Islet of Langerhans (tissue), 1 donor: Measurements from ENCODE around the gene PTGER2.

Experiments used
- FAIRE-seq: peaks from one replicate; lab custom pipeline; 2011; peaks lifted over from hg19 to GRCh38; lab: Jason Lieb, UNC

Gene PTGER2

GRCh38 chr14:52313903-52314594, at the start of gene PTGER2:
PTGER2 (plus strand) TSS chr14:52314312; CDS start chr14:52314549, 237 bp downstream.
- no peak for FAIRE-seq

GRCh38 chr14:52265253-52265652, 48.9 kb upstream of the PTGER2 start:
- no peak for FAIRE-seq

DNA sequence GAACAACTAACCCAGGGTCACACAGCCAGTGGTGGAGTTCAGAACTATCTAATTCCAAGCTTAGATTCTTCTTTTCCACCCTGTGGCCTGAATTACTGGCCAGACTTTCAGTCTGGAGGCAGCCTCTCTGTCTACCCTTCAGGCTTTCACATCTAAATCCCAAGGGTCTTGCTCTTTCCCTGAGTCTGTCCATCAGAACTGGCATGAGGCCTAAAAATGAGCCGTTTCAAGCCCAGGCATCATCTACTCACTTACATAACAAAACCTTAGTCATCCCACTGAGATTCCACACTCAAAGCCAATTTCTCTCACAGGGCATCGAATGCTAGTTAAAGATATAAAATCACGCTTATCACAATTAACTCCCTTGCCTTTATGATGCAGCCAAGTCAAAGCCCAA, 47.9 kb upstream of the PTGER2 start:
- no peak for FAIRE-seq

GRCh38 chr14:52266782-52267181, 47.3 kb upstream of the PTGER2 start:
- FAIRE-seq: no peak

- FAIRE-seq: no peak
These were observed 46.4 kb upstream of the PTGER2 start, which contains the start of gene PTGDR for GRCh38 chr14:52267501-52268278. PTGDR (plus strand) TSS chr14:52267698; CDS start chr14:52267815, 117 bp downstream.

GRCh38 chr14:52268279-52269061, 45.6 kb upstream of the PTGER2 start:
- FAIRE-seq: no peak

- FAIRE-seq: no peak
These were observed 45.0 kb upstream of the PTGER2 start for GRCh38 chr14:52269100-52269499.

DNA sequence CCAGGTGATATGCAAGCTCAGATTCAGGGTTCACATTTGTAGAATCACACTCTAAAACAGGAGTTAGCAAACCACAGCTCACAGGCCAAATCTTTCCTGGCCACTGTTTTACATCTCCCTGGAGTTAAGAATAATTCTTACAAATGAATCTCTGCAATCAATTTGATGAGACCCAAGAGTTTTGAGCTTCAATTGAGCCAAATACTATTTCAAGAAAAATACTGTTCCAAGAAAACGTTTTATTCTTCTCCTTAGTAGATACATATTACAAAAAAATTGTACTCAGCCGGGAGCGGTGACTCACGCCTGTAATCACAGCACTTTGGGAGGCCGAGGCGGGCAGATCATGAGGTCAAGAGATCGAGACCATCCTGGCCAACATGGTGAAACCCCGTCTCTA, 44.1 kb upstream of the PTGER2 start:
- no peak for FAIRE-seq

DNA sequence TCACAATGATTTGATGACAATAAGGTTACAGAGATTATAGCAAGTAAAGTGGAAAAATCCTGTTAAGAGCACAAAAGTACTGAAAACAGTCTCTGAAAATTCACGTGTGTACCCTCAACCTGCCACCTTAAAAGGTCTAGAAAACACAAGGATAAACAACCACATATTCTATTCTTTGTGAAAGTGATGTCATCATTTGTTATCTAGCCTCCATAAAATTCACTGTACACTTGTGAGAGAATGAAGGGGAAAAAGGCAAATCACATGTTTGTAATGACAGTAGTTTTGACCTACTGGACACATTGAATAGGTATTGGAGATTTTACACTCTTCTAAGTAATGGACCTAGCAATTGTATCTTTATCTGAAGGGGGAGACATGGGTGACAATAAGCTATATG, 42.6 kb upstream of the PTGER2 start:
- no peak for FAIRE-seq

DNA sequence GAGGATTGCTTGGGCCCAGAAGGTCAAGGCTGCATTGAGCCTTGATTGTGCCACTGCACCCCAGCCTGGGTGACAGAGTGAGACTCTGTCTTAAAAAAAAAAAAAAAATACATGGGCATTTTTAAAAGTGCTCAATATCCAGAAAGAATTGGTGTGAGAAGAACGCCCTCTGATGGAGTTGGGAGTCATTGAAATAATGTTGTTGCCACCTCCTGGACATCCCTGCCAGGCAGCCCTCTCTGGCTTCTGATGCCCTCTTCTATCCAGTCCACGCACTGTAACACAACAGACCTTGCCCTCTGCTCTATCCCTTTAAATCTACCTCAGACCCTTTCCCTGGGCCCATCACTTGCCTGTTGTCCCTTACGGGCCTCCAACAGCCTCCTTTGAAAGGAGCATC, 41.7 kb upstream of the PTGER2 start:
- no peak for FAIRE-seq

GRCh38 chr14:52275372-52275771, 38.7 kb upstream of the PTGER2 start:
- no peak for FAIRE-seq

DNA sequence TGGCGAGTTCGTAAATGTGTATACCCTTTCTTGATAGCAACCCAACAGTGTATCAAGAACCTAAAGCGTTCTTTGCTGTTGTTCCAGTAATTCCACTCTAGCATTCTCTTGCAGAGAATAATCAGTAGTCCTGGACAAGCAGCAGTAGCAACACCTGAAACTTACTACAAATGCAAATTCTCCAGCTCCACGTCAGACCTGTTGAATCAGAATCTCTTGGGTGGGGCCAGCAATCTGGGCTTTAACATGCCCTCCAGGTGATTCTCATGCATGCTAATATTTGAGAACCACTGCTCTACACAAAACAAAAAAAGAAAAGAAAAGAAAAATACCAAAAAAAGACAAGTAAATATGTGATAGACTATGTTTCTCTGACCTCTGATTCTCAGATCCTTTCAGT, 36.6 kb upstream of the PTGER2 start:
- FAIRE-seq: no peak

DNA sequence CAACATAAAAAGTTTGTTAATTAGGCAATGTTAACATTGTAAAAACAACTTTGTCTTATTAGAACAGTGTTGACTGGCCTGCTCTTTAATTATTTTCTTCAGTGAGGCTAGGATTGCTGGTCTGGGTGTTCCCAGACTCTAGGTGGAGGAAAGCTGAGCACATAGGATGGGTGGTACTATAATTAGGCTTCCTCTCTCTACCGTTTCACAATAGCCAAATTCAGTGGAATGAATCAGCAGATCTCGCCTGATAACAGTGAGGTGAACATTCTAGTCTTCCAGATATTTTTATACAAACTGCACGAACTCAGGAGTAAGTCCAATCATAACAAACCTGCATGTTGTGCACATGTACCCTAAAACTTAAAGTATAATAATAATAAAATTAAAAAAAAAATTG, 34.7 kb upstream of the PTGER2 start:
- FAIRE-seq: no peak

- no peak for FAIRE-seq
These were observed 31.0 kb upstream of the PTGER2 start for GRCh38 chr14:52283099-52283498.

- FAIRE-seq: no peak
These were observed 27.2 kb upstream of the PTGER2 start for GRCh38 chr14:52286661-52287649.

DNA sequence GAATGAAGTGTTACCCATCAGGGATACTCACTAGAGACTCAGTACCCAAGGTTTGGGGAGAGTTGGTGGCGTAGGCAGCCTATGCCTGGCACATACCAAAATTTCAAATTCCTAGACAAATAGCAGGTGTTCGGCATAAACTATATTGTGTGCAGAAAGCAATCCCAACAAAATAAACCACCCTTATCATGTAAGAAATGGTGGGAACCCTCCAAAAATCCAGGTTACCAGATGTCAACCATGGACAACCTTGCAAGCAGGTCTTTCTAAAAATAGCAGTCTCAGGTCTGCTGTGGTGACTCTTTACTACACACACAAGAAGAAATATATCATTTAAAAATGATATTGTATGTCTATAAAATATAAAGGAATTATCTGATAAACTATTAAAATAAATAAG, 17.7 kb upstream of the PTGER2 start:
- FAIRE-seq: no peak

GRCh38 chr14:52298795-52299194, 15.3 kb upstream of the PTGER2 start:
- FAIRE-seq: no peak

GRCh38 chr14:52299692-52300278, 14.3 kb upstream of the PTGER2 start:
- peak; percentile 96 for FAIRE-seq

DNA sequence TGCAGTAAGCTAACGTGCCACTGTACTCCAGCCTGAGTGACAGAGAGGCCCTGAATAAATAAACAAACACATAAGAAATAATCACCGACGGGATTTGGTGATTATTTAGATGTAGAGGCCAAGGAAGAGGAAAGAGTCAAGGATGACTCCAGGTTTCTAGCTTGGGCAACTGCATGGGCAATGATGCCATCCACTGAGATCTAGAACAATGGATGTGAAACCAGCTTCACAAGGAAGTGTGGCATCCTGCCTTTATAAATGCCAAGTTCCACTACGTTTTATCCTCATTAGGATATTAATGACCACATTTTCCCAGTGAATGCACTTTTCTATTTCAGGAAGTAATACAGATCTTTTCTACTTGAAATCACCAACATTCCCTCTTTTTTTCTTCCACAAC, 10.9 kb upstream of the PTGER2 start:
- FAIRE-seq: no peak

DNA sequence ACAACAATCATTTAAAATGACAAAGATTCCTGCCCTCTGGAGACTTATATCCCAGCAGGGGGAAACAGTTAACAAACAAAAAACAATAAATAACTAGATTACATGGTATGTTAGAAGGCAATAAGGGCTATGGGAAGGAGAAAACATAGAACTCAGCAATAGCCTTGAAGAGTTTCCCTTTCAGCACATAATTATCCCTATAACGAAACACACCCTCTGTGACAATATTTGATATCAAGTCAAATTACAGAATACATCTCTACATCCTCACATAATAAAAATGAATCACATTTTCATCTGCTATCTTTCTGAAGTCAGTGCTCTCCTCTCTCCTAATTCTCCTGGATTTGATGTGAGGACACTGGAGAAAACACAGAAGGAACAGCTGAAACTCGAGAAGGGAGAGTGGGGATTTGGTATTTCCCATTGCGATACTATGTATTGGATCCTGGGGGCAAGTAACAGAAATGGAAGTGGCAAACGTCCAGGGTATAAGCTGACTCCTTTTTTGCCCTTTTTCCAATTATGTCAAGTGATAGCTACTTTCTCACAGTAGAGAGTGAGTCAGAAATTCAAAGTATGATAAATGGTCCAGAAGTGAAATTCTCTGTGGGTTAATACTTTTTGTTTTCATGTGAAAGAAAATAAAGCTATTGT, 9.7 kb upstream of the PTGER2 start:
- no peak for FAIRE-seq

- FAIRE-seq: no peak
These were observed 9.1 kb upstream of the PTGER2 start for GRCh38 chr14:52305014-52305413.
